Measurements from ENCODE around the gene PHKA2. TPM values are rescaled to one million over a fixed set of nuclear protein-coding genes. Genes with fewer than 3 reads are reported as not detected.

PHKA2 gene
- total RNA-seq, 1 experiment from 2014 or later = 43.0 TPM

- Histone ChIP-seq H3K9me3 (no peaks in the 10 kb centered on the region), H3K36me3 (ENCODE audit: control insufficient read depth, insufficient read depth, low read length) (no peaks in the 10 kb centered on the region; the same call in 1 of the 2 replicates), H3K4me3 (ENCODE audit: low read depth, low read length) (no peak overlapping the region), H3K4me1 (no peaks in the 10 kb centered on the region), H3K27me3 (replicated peaks; ENCODE audit: control insufficient read depth, insufficient read depth, low read length) (no peaks in the 10 kb centered on the region)
- intact Hi-C loops (cut with micrococcal nuclease; ENCODE audit: unreplicated experiment) = no loop called here
- Mint-ChIP-seq H3K9me3 (ENCODE audit: unreplicated experiment) (no peaks in the 10 kb centered on the region), H3K4me3 (ENCODE audit: unreplicated experiment) (no peak overlapping the region), H3K27me3 (ENCODE audit: insufficient read depth, unreplicated experiment) (no peaks in the 10 kb centered on the region), H3K27ac (ENCODE audit: unreplicated experiment) (no peak overlapping the region), H3K4me1 (ENCODE audit: low read depth, unreplicated experiment) (no peaks in the 10 kb centered on the region), H3K36me3 (ENCODE audit: insufficient read depth, unreplicated experiment) (peaks cover 5% of the 10 kb centered on the region)
- no TSS peak for BruUV-seq (replicated peaks)
- ChIA-PET CTCF (no interaction called here), POLR2A (no interaction called here)
- no peak for TF ChIP-seq CTCF (IDR thresholded peaks at IDR 0.05; ENCODE audit: insufficient read depth in 1 of 2, low read depth in 1 of 2, low read length in 1 of 2, severe bottlenecking in 1 of 2, unreplicated experiment in 1 of 2)
- no peak for DNase-seq
Measured at GRCh38 chrX:18949944-18950301, 34.0 kb downstream of the PHKA2 start.

GRCh38 chrX:18949291-18949943 lies 34.5 kb downstream of the PHKA2 start:
- intact Hi-C loops (cut with micrococcal nuclease; ENCODE audit: unreplicated experiment) = no loop called here
- ChIA-PET POLR2A (no interaction called here), CTCF (no interaction called here)
- no peak for TF ChIP-seq CTCF (IDR thresholded peaks at IDR 0.05; ENCODE audit: insufficient read depth in 1 of 2, low read depth in 1 of 2, low read length in 1 of 2, severe bottlenecking in 1 of 2, unreplicated experiment in 1 of 2)
- H3K4me1 ChIP-seq = no peaks in the 10 kb centered on the region
- H3K9me3 Mint-ChIP-seq (ENCODE audit: unreplicated experiment) = no peaks in the 10 kb centered on the region
- H3K9me3 ChIP-seq = no peaks in the 10 kb centered on the region
- H3K36me3 ChIP-seq (ENCODE audit: control insufficient read depth, insufficient read depth, low read length) = no peaks in the 10 kb centered on the region; the same call in 1 of the 2 replicates
- no peak overlapping the region for H3K4me3 Mint-ChIP-seq (ENCODE audit: unreplicated experiment)
- H3K27me3 ChIP-seq (replicated peaks; ENCODE audit: control insufficient read depth, insufficient read depth, low read length) = no peaks in the 10 kb centered on the region
- peaks cover 5% of the 10 kb centered on the region for H3K36me3 Mint-ChIP-seq (ENCODE audit: insufficient read depth, unreplicated experiment)
- H3K4me1 Mint-ChIP-seq (ENCODE audit: low read depth, unreplicated experiment) = no peaks in the 10 kb centered on the region
- no peaks in the 10 kb centered on the region for H3K27me3 Mint-ChIP-seq (ENCODE audit: insufficient read depth, unreplicated experiment)
- DNase-seq = no peak
- no peak overlapping the region for H3K27ac Mint-ChIP-seq (ENCODE audit: unreplicated experiment)
- no TSS peak for BruUV-seq (replicated peaks)
- no peak overlapping the region for H3K4me3 ChIP-seq (ENCODE audit: low read depth, low read length)

- Histone ChIP-seq H3K36me3 (ENCODE audit: control insufficient read depth, insufficient read depth, low read length) (no peaks in the 10 kb centered on the region; the same call in 1 of the 2 replicates), H3K4me3 (ENCODE audit: low read depth, low read length) (no peak overlapping the region), H3K4me1 (no peaks in the 10 kb centered on the region; the same call in 1 of the 2 replicates), H3K27me3 (replicated peaks; ENCODE audit: control insufficient read depth, insufficient read depth, low read length) (no peaks in the 10 kb centered on the region), H3K9me3 (no peaks in the 10 kb centered on the region)
- Mint-ChIP-seq H3K4me1 (ENCODE audit: low read depth, unreplicated experiment) (peaks cover 6% of the 10 kb centered on the region), H3K9me3 (ENCODE audit: unreplicated experiment) (no peaks in the 10 kb centered on the region), H3K27ac (ENCODE audit: unreplicated experiment) (no peak overlapping the region), H3K27me3 (ENCODE audit: insufficient read depth, unreplicated experiment) (no peaks in the 10 kb centered on the region), H3K4me3 (ENCODE audit: unreplicated experiment) (no peak overlapping the region), H3K36me3 (ENCODE audit: insufficient read depth, unreplicated experiment) (peaks cover 24% of the 10 kb centered on the region)
- ChIA-PET CTCF (no interaction called here), POLR2A (no interaction called here)
- no peak for TF ChIP-seq CTCF (IDR thresholded peaks at IDR 0.05; ENCODE audit: insufficient read depth in 1 of 2, low read depth in 1 of 2, low read length in 1 of 2, severe bottlenecking in 1 of 2, unreplicated experiment in 1 of 2)
- DNase-seq = no peak
- BruUV-seq (replicated peaks) = no TSS peak
- intact Hi-C loops (cut with micrococcal nuclease; ENCODE audit: unreplicated experiment) = no loop called here
Measured at GRCh38 chrX:18946611-18947010, 37.3 kb downstream of the PHKA2 start.
